Brain microvascular endothelial cell (primary cell): ENCODE data around the gene PCDHB11.
"Not testable (repeated sequence)": the region's sequence is repeated elsewhere in the genome, so short reads cannot be mapped to it uniquely, and the experiment has no call there.

Experiments used
- DNase-seq: peaks from one replicate; pipeline ENCODE4 v3.0.0-alpha.2; 2020
- H3K27ac ChIP-seq: fragments of 250-450 bp; sonication (Bioruptor Pico); 2 replicates; pipeline ENCODE4 v1.5.1; 2020; ENCODE audit warnings: mild to moderate bottlenecking, moderate library complexity
- H3K27me3 ChIP-seq: fragments of 250-450 bp; sonication (Bioruptor Pico); replicated peaks from 2 replicates; pipeline ENCODE4 v1.5.1; 2020; ENCODE audit warnings: mild to moderate bottlenecking
- H3K36me3 ChIP-seq: fragments of 250-450 bp; sonication (Bioruptor Pico); replicated peaks from 2 replicates; pipeline ENCODE4 v1.5.1; 2020; ENCODE audit warnings: mild to moderate bottlenecking
- H3K4me3 ChIP-seq: 2 replicates; pipeline ENCODE4 v1.5.1; 2011; ENCODE audit warnings: low read depth, mild to moderate bottlenecking, control low read depth, low read length, moderate library complexity
- in situ Hi-C: cut with HindIII; loops from 2 replicates; pipeline ENCODE4 v1.10.0; 2017; ENCODE audit warnings: low sequenced_read_pairs, low pct_ligation_motif_present
- TF ChIP-seq, protein P1 (sequence below): IDR thresholded peaks from 2 replicates; pipeline ENCODE4 v1.5.1; 2011; ENCODE audit warnings: low read depth, mild to moderate bottlenecking, moderate library complexity, low read length, control low read depth, inconsistent platforms; ENCODE audit errors: missing control alignments

The PCDHB11 gene

DNA sequence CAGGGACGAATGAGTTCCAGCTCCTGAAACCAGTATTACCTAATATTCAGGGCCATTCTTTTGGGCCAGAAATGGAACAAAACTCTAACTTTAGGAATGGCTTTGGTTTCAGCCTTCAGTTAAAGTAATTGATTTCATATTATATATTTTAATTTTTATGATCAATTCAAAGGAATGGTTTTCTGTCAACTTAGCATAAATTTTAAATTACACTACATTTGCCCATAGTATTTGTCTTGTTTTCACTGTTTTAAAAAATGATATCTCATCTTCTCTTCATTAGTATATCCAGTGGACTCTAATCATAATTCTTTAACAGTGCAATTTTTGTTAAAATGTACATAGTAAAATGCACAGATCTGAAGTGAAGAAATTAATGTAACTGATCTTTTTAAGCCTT, 19.1 kb upstream of the PCDHB11 start:
- no peak overlapping the region for H3K27ac ChIP-seq
- no peaks in the 10 kb centered on the region for H3K27me3 ChIP-seq
- DNase-seq: no peak
- in situ Hi-C loops: no loop called here
- H3K4me3 ChIP-seq: no peak overlapping the region
- H3K36me3 ChIP-seq: no peaks in the 10 kb centered on the region
- TF ChIP-seq, protein P1, sequence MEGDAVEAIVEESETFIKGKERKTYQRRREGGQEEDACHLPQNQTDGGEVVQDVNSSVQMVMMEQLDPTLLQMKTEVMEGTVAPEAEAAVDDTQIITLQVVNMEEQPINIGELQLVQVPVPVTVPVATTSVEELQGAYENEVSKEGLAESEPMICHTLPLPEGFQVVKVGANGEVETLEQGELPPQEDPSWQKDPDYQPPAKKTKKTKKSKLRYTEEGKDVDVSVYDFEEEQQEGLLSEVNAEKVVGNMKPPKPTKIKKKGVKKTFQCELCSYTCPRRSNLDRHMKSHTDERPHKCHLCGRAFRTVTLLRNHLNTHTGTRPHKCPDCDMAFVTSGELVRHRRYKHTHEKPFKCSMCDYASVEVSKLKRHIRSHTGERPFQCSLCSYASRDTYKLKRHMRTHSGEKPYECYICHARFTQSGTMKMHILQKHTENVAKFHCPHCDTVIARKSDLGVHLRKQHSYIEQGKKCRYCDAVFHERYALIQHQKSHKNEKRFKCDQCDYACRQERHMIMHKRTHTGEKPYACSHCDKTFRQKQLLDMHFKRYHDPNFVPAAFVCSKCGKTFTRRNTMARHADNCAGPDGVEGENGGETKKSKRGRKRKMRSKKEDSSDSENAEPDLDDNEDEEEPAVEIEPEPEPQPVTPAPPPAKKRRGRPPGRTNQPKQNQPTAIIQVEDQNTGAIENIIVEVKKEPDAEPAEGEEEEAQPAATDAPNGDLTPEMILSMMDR: no peak

DNA sequence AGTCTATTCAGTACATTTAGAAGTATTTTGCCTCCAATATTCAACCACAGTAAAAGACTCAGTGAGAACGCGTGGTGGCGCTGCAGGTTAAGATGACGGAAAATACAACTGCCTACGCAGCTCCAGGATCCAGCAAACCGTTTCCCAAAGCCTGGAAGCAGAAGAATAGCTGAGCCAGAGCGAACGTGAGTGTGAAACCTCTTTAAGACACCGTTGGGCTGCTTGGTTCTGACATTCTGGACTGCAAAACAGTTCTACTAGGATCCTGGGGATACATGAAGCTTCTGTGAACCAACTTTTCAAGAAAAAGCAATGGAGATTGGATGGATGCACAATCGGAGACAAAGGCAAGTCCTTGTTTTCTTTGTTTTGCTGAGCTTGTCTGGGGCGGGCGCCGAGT, 17.2 kb upstream of the PCDHB11 start, which contains the start of gene PCDHB16:
Gene PCDHB16, plus strand, starts transcription at position 140 of the 400 bp plus-strand sequence. Its CDS starts 173 bp downstream, at position 313.
- in situ Hi-C loops: no loop called here
- Histone ChIP-seq H3K27ac (no peak within 1 kb of the TSS), H3K27me3 (no peaks in the 10 kb centered on the region), H3K36me3 (no peaks in the 10 kb centered on the region), H3K4me3 (no peak within 1 kb of the TSS)
- DNase-seq: no peak
- TF ChIP-seq, protein P1: no peak

DNA sequence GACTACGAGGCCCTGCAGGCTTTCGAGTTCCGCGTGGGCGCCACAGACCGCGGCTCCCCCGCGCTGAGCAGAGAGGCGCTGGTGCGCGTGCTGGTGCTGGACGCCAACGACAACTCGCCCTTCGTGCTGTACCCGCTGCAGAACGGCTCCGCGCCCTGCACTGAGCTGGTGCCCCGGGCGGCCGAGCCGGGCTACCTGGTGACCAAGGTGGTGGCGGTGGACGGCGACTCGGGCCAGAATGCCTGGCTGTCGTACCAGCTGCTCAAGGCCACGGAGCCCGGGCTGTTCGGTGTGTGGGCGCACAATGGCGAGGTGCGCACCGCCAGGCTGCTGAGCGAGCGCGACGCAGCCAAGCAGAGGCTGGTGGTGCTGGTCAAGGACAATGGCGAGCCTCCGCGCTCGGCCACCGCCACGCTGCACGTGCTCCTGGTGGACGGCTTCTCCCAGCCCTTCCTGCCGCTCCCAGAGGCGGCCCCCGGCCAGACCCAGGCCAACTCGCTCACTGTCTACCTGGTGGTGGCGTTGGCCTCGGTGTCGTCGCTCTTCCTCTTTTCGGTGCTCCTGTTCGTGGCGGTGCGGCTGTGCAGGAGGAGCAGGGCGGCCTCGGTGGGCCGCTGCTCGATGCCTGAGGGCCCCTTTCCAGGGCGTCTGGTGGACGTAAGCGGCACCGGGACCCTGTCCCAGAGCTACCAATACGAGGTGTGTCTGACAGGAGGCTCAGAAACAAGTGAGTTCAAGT, 15.1 kb upstream of the PCDHB11 start:
- H3K36me3 ChIP-seq, H3K27me3 ChIP-seq, H3K4me3 ChIP-seq, DNase-seq, H3K27ac ChIP-seq, in situ Hi-C loops: not testable (repeated sequence)

DNA sequence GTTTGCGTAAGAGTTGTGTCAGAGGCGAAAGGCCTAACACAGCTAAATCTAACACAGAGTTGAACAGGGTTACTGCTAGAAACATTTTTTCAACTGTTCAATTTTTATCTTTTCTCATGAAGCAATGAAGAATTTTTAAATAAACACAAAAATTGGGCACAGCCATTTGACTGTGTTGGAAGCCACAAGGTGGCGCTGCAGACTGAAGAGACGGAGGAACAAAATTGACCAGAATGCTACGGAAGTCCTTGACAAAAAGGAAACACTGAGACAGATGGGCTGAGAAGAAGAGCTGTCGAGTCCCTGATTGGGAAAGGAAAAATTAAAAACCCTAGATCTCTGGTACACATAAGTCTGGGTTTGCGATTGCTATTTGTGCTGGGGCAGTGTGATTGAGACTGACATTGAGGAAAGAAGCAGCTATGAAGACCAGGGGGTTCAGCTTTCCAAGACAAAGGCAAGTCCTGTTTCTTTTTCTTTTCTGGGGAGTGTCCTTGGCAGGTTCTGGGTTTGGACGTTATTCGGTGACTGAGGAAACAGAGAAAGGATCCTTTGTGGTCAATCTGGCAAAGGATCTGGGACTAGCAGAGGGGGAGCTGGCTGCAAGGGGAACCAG, 12.4 kb upstream of the PCDHB11 start, which contains the start of gene PCDHB9:
Gene PCDHB9, plus strand, starts transcription at position 265 of the 616 bp plus-strand sequence. Its CDS starts 158 bp downstream, at position 423.
- Histone ChIP-seq H3K27me3 (no peaks in the 10 kb centered on the region), H3K27ac (no peak within 1 kb of the TSS), H3K4me3 (no peak within 1 kb of the TSS), H3K36me3 (no peaks in the 10 kb centered on the region)
- in situ Hi-C loops: no loop called here
- no peak for DNase-seq
- TF ChIP-seq, protein P1: peak; percentile 44

DNA sequence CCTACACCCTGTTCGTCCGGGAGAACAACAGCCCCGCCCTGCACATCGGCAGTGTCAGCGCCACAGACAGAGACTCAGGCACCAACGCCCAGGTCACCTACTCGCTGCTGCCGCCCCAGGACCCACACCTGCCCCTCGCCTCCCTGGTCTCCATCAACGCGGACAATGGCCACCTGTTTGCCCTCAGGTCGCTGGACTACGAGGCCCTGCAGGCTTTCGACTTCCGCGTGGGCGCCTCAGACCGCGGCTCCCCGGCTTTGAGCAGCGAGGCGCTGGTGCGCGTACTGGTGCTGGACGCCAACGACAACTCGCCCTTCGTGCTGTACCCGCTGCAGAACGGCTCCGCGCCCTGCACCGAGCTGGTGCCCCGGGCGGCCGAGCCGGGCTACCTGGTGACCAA, 10.7 kb upstream of the PCDHB11 start:
- H3K27ac ChIP-seq, H3K27me3 ChIP-seq, in situ Hi-C loops, H3K4me3 ChIP-seq, DNase-seq, H3K36me3 ChIP-seq: not testable (repeated sequence)

DNA sequence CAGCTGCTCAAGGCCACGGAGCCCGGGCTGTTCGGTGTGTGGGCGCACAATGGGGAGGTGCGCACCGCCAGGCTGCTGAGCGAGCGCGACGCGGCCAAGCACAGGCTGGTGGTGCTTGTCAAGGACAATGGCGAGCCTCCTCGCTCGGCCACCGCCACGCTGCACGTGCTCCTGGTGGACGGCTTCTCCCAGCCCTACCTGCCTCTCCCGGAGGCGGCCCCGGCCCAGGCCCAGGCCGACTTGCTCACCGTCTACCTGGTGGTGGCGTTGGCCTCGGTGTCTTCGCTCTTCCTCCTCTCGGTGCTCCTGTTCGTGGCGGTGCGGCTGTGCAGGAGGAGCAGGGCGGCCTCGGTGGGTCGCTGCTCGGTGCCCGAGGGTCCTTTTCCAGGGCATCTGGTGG, 10.3 kb upstream of the PCDHB11 start:
- H3K27me3 ChIP-seq, H3K4me3 ChIP-seq, H3K36me3 ChIP-seq, DNase-seq, H3K27ac ChIP-seq, in situ Hi-C loops: not testable (repeated sequence)

DNA sequence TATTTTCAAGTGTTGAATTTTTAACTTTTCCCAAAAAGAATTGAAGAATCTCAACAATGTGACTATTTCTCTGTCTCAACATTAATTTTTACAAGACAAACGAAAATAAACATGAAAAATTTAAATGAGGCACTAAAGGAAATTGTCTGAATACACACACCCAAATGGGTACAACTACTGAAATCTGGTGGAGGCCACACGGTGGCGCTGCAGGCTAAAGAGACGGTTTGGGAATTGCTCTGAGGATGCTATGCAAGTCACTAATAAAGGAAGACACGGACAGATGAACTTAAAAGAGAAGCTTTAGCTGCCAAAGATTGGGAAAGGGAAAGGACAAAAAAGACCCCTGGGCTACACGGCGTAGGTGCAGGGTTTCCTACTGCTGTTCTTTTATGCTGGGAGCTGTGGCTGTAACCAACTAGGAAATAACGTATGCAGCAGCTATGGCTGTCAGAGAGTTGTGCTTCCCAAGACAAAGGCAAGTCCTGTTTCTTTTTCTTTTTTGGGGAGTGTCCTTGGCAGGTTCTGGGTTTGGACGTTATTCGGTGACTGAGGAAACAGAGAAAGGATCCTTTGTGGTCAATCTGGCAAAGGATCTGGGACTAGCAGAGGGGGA, 7.2 kb upstream of the PCDHB11 start, which contains the start of gene PCDHB10:
Gene PCDHB10, plus strand, starts transcription at position 244 of the 616 bp plus-strand sequence. Its CDS starts 200 bp downstream, at position 444.
- TF ChIP-seq, protein P1: peak; percentile 45
- DNase-seq: no peak
- Histone ChIP-seq H3K36me3 (no peaks in the 10 kb centered on the region), H3K27me3 (no peaks in the 10 kb centered on the region), H3K4me3 (no peak within 1 kb of the TSS), H3K27ac (no peak within 1 kb of the TSS)
- in situ Hi-C loops: no loop called here

DNA sequence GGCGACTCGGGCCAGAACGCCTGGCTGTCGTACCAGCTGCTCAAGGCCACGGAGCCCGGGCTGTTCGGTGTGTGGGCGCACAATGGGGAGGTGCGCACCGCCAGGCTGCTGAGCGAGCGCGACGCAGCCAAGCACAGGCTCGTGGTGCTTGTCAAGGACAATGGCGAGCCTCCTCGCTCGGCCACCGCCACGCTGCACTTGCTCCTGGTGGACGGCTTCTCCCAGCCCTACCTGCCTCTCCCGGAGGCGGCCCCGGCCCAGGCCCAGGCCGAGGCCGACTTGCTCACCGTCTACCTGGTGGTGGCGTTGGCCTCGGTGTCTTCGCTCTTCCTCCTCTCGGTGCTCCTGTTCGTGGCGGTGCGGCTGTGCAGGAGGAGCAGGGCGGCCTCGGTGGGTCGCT, 5.1 kb upstream of the PCDHB11 start:
- DNase-seq, H3K4me3 ChIP-seq, H3K27ac ChIP-seq, H3K36me3 ChIP-seq, H3K27me3 ChIP-seq, in situ Hi-C loops: not testable (repeated sequence)
